Mesenteric fat pad (tissue), 1 donor: ENCODE results near the gene LAMA5. TPM values are rescaled to one million over a fixed set of nuclear protein-coding genes. Genes with fewer than 3 reads are reported as not detected.

Experiments used
- DNase-seq: peaks from one replicate; pipeline ENCODE4 v3.0.0-alpha.2; 2020; ENCODE audit warnings: low spot score
- microRNA-seq: library from miRNA; unstranded; fragments of <30 nt; microRNA quantifications from one replicate; pipeline ENCODE4 v1.2.0, GENCODE V29; 2020; ENCODE audit warnings: borderline number of aligned reads
- total RNA-seq: library from RNA; stranded (reverse); fragmentation: NEBNext Ultra II Directional; extraction: Animal tissue kit (Norgen Biotek cat#: 25700); gene quantifications from one replicate; pipeline ENCODE4 v1.2.1, GENCODE V29; 2021
- donor health status: DM: yes; HTN: yes; CAD: no.

Gene LAMA5
- total RNA-seq, 1 donor from 2014 or later = 126 TPM

GRCh38 chr20:62273416-62273815 lies 93.7 kb downstream of the LAMA5 start:
- no peak for DNase-seq

DNA sequence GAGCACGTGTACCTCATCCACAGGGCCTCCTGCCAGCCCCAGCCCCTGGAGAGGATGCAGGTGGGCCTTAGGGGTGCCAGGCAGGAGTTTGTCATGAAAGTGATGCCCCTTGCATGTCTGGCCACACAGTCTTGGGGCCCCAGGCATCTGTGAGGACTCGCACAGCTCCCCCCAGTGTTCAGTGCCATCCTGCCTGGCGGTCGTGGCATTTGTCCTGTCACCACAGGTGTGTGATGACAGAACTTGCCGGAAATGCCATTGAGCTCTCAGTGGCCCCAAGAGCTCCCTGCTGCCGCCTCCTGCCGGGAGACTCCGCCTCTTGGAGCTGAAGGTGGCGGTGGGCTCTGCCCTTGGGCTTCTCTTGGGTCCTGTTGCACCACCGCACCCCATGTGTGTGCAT lies 94.9 kb downstream of the LAMA5 start:
- no peak for DNase-seq

GRCh38 chr20:62269871-62270270 lies 97.2 kb downstream of the LAMA5 start:
- no peak for DNase-seq

- no peak for DNase-seq
Observed at GRCh38 chr20:62269378-62269777, 97.7 kb downstream of the LAMA5 start.

GRCh38 chr20:62268228-62268900 lies 98.7 kb downstream of the LAMA5 start:
- no peak for DNase-seq

DNA sequence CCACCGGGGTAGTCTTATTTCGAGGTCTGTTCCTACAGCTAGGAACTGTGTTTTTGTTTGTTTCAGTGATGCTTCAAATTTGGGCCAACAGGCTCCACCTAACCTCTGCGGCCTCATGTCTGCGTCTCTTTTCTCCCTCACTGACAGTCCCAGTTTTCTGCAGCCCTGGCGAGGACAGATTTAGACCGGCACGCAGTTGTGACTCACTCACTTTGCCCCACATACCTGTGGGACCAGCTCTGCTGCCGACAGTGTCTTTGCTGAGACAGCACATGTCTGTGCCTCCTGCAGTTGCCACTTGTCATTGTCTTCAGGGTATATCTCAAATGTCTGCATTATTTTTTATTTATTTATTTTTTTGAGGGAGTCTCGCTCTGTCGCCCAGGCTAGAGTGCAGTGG lies 99.6 kb downstream of the LAMA5 start:
- DNase-seq = no peak

DNA sequence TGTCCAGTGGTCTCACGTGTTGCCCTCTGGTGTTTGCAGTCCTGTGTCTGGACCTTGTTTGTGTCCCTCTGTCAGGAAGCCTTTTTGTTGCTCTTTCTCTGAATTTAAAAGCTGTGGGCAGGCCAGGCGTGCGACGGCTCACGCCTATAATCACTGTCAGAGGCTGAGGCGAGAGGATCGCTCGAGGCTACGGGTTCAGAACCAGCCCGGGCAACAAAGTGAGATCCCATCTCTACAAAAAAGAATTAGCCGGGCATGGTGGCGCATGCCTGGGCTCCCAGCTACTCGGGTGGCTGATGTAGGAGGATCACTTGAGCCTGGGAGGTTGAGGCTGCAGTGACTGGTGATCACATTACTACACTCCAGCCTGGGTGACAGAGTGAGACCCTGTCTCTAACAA lies 100.3 kb downstream of the LAMA5 start:
- DNase-seq = no peak

DNA sequence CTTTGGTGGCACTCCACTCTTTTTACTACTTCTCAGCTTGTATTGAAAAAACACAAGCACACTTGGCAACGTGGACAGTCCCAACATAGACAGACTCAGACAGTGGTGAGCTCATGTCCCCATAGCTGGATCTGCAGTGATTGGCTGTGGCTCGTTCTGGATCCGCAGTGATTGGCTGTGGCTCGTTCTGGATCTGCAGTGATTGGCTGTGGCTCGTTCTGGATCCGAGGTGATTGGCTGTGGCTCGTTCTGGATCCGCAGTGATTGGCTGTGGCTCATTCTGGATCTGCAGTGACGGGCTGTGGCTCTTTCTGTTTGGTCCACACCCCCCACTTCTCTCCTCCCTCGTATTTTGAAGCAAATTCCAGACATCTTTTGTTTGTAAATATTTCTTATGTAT lies 100.8 kb downstream of the LAMA5 start:
- no peak for DNase-seq

- no peak for DNase-seq
Observed at GRCh38 chr20:62265365-62265764, 101.7 kb downstream of the LAMA5 start.

DNA sequence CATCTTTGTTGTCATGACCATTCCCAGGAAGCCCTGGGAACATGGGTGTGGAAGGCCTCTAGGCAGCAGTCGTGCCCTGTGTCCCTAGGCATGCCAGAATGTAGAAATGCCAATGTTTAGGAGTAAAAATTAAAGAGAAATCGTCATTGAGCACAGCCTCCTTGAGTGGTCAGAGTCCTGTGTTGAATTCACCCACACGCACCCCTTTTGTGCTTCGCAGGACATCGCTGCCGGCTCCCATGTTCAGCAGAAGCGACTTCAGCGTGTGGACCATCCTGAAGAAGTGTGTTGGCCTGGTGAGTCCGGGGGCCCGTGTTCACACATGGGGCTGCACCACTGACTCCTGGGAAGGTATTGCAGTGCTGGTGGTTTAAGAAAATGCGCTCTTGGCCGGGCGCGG lies 103.7 kb downstream of the LAMA5 start:
- DNase-seq = no peak

DNA sequence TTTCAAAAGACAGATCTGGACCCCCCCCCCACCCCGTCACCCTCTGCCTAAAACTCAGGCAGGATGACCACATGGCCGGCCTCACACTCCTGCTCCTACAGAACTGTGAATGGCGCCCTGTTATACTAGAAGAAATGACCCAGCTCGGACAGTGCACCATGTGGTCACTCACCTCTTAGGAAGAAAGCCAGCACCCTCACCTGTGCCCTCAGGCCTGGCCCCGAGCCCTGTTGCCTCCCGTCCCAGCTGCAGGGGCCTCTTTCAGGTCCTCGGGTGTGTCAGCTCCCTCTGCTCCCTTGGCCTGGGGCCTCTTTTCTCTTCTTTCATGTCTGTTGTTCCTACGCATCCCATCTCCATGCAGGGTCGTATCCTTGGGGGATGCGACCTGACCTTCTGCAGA lies 105.0 kb downstream of the LAMA5 start:
- no peak for DNase-seq

DNA sequence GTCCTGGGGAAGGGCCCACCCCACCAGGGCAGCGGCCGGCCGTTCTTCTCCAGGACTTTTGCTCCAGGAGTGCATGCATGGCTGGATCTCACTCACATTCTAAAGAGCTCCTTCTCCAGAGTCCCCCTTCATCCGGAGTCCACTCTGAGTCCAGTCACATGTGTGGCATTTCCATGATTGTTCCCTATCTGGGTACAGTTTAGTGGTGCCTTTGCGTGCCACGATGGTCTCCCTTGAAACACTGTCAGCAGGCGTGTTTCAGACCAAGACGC lies 107.9 kb downstream of the LAMA5 start:
- no peak for DNase-seq

Small RNAs within 50 kb of the gene (microRNA-seq; reads per million reads assigned to microRNA genes)
- gene MIR4758 = not detected

Other genes with a start within 250 kb of the LAMA5 start
- gene LSM14B, start 244.8 kb downstream of the LAMA5 start, total RNA-seq = 23.7 TPM
- gene PSMA7, start 223.9 kb downstream of the LAMA5 start, total RNA-seq = 258 TPM
- gene SS18L1, start 223.5 kb downstream of the LAMA5 start, total RNA-seq = 9.0 TPM
- 29.9 TPM for gene MTG2, start 184.3 kb downstream of the LAMA5 start, total RNA-seq
- gene HRH3, start 147.0 kb downstream of the LAMA5 start, total RNA-seq = not detected
- 38.1 TPM for gene OSBPL2, start 128.8 kb downstream of the LAMA5 start, total RNA-seq
- gene ADRM1, start 64.3 kb downstream of the LAMA5 start, total RNA-seq = 87.1 TPM
- gene RPS21, start 19.8 kb upstream of the LAMA5 start, total RNA-seq = 856 TPM
- 2.3 TPM for gene CABLES2, start 40.0 kb upstream of the LAMA5 start, total RNA-seq
- gene RBBP8NL, start 60.2 kb upstream of the LAMA5 start, total RNA-seq = not detected
- 0.19 TPM for gene GATA5, start 108.7 kb upstream of the LAMA5 start, total RNA-seq